Measurements from ENCODE around the gene ATG101. TPM values are rescaled to one million over a fixed set of nuclear protein-coding genes. Genes with fewer than 3 reads are reported as not detected.
A peak's percentile ranks its signal among the peaks of the same experiment; 100 is the strongest.

ATG101 gene
- total and polyA plus RNA-seq, 9 of the 15 experiments (the other 6 are each of a cell fraction or from before 2014, with no cell fraction given), result 2.9 to 52.4 (median 29.7) TPM

- TF ChIP-seq, protein P1, sequence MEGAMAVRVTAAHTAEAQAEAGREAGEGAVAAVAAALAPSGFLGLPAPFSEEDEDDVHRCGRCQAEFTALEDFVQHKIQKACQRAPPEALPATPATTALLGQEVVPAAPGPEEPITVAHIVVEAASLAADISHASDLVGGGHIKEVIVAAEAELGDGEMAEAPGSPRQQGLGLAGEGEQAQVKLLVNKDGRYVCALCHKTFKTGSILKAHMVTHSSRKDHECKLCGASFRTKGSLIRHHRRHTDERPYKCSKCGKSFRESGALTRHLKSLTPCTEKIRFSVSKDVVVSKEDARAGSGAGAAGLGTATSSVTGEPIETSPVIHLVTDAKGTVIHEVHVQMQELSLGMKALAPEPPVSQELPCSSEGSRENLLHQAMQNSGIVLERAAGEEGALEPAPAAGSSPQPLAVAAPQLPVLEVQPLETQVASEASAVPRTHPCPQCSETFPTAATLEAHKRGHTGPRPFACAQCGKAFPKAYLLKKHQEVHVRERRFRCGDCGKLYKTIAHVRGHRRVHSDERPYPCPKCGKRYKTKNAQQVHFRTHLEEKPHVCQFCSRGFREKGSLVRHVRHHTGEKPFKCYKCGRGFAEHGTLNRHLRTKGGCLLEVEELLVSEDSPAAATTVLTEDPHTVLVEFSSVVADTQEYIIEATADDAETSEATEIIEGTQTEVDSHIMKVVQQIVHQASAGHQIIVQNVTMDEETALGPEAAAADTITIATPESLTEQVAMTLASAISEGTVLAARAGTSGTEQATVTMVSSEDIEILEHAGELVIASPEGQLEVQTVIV (CRISPR knock-in tag; IDR thresholded peaks at IDR 0.05; ENCODE audit: borderline replicate concordance), result no peak
- peak; percentile 2 for TF ChIP-seq GTF3C2 (IDR thresholded peaks at IDR 0.05; ENCODE audit: borderline replicate concordance, extremely low read depth, insufficient read length)
- no peak for TF ChIP-seq HNRNPK (IDR thresholded peaks at IDR 0.05; ENCODE audit: low read depth, low read length, poor library complexity, severe bottlenecking)
- peak; percentile 91 for TF ChIP-seq ARID4B (CRISPR knock-in tag; IDR thresholded peaks at IDR 0.05)
- no peak for TF ChIP-seq KAT2B (IDR thresholded peaks at IDR 0.05; ENCODE audit: low read depth, low read length)
- no peak for TF ChIP-seq IRF1 (CRISPR knock-in tag; IDR thresholded peaks at IDR 0.05; ENCODE audit: borderline replicate concordance)
- TF ChIP-seq JUNB (CRISPR knock-in tag; conservative IDR thresholded peaks at IDR 0.05), result no peak
- no peak for TF ChIP-seq TSC22D4 (tag; IDR thresholded peaks at IDR 0.05)
- TF ChIP-seq NR1H2 (CRISPR knock-in tag; IDR thresholded peaks at IDR 0.05), result no peak
- no peak for TF ChIP-seq BRCA1 (IDR thresholded peaks at IDR 0.05)
- no peak for TF ChIP-seq BRCA1 (CRISPR knock-in tag; IDR thresholded peaks at IDR 0.05)
- TF ChIP-seq KAT7 (CRISPR knock-in tag; IDR thresholded peaks at IDR 0.05; ENCODE audit: borderline replicate concordance), result peak; percentile 62; the same call in 1 of the 2 replicates
- TF ChIP-seq U2AF1 (optimal IDR thresholded peaks at IDR 0.05; ENCODE audit: low read depth, low read length), result peak; percentile 80
- peak in 1 of 2 experiments; percentile 66; a peak in 1 of 4 replicates for TF ChIP-seq ARNT (IDR thresholded peaks at IDR 0.05)
- TF ChIP-seq DACH1 (IDR thresholded peaks at IDR 0.05; ENCODE audit: partially characterized antibody), result peak; percentile 23
- no peak for TF ChIP-seq ZNF408 (CRISPR knock-in tag; IDR thresholded peaks at IDR 0.05; ENCODE audit: low read depth)
These were observed at the start of gene ATG101 (continued) for GRCh38 chr12:52069327-52070184.

Data from K562 (cell line).